Measurements from ENCODE around the gene TIAM1.

GRCh38 chr21:31117128-31117916 is 226.7 kb downstream of the TIAM1 start:
- no peak for TF ChIP-seq CTCF (IDR thresholded peaks at IDR 0.05; ENCODE audit: low read depth, low read length, poor library complexity, severe bottlenecking)
- TF ChIP-seq EZH2phosphoT487 (IDR thresholded peaks at IDR 0.05; ENCODE audit: borderline replicate concordance, low read length) = no peak

Measured in DOHH2 (cell line).